ENCODE measurements around the gene ILK. TPM values are rescaled to one million over a fixed set of nuclear protein-coding genes. Genes with fewer than 3 reads are reported as not detected.

ILK gene
- total and polyA plus RNA-seq, 2 of the 13 experiments (the other 11 are each of a cell fraction or from before 2014, with no cell fraction given), result 70.3 to 108 TPM

- POLR2A ChIA-PET, result no interaction called here
- WGBS (ENCODE audit: low lambda C conversion rate), result 24% methylated on average over 9 of the region's 9 CpGs
- ATAC-seq, result no peak
These were observed 43.5 kb downstream of the ILK start for GRCh38 chr11:6646918-6647679.

DNA sequence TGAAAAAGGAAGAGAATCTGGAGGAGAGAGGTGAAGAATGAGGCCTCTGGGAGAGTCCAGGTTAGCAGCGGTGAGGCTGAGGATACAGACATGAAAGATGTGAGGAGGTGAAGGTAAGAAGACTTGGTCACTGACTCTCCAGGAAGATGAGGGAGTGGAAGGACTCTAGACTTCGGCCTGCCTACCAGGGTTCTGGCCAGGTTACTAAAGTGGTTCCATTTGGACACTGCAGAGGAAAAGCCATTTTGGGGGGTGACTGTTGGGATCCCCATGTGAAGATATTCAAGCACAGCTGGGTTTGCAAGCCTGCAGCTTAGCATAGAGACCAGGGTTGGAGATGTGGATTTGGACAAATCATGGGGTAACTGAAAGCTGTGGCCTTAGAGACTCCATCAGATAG lies 44.3 kb downstream of the ILK start:
- no TSS peak for BruUV-seq (replicated peaks)
- FAIRE-seq, result no peak
- TF ChIP-seq, protein P1, sequence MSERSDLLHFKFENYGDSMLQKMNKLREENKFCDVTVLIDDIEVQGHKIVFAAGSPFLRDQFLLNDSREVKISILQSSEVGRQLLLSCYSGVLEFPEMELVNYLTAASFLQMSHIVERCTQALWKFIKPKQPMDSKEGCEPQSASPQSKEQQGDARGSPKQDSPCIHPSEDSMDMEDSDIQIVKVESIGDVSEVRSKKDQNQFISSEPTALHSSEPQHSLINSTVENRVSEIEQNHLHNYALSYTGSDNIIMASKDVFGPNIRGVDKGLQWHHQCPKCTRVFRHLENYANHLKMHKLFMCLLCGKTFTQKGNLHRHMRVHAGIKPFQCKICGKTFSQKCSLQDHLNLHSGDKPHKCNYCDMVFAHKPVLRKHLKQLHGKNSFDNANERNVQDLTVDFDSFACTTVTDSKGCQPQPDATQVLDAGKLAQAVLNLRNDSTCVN (CRISPR knock-in tag; IDR thresholded peaks at IDR 0.05; ENCODE audit: borderline replicate concordance), result no peak
- TF ChIP-seq, protein P2, sequence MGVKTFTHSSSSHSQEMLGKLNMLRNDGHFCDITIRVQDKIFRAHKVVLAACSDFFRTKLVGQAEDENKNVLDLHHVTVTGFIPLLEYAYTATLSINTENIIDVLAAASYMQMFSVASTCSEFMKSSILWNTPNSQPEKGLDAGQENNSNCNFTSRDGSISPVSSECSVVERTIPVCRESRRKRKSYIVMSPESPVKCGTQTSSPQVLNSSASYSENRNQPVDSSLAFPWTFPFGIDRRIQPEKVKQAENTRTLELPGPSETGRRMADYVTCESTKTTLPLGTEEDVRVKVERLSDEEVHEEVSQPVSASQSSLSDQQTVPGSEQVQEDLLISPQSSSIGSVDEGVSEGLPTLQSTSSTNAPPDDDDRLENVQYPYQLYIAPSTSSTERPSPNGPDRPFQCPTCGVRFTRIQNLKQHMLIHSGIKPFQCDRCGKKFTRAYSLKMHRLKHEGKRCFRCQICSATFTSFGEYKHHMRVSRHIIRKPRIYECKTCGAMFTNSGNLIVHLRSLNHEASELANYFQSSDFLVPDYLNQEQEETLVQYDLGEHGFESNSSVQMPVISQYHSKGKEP (CRISPR knock-in tag; IDR thresholded peaks at IDR 0.05), result no peak
- TF ChIP-seq ZNF737 (CRISPR knock-in tag; IDR thresholded peaks at IDR 0.05; ENCODE audit: borderline replicate concordance), result no peak
- TF ChIP-seq ZNF768 (CRISPR knock-in tag; IDR thresholded peaks at IDR 0.05), result no peak
- TF ChIP-seq KLF12 (CRISPR knock-in tag; IDR thresholded peaks at IDR 0.05; ENCODE audit: borderline replicate concordance), result no peak
- TF ChIP-seq AHR (CRISPR knock-in tag; IDR thresholded peaks at IDR 0.05), result no peak
- no peak for TF ChIP-seq SIN3A (IDR thresholded peaks at IDR 0.05; ENCODE audit: borderline replicate concordance, low read depth, low read length)
- TF ChIP-seq, protein P3, sequence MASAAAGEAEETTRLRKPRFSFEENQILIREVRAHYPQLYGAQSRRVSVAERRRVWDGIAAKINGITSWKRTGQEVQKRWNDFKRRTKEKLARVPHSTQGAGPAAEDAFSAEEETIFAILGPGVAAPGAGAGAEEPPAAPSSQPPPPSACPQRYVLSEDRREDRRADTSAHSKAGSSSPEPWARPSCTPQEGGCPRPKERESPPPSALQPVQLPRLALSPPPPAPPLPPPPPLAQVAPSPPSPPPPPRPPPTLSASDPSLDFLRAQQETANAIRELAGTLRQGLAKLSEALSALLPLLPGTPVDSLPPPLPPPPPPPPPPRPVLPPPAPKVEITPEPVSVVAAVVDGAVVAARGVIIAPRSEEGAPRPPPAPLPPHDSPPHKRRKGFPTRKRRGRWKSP (CRISPR knock-in tag; IDR thresholded peaks at IDR 0.05), result no peak
- no peak for TF ChIP-seq ZNF850 (CRISPR knock-in tag; conservative IDR thresholded peaks at IDR 0.05)
- TF ChIP-seq, protein P4, sequence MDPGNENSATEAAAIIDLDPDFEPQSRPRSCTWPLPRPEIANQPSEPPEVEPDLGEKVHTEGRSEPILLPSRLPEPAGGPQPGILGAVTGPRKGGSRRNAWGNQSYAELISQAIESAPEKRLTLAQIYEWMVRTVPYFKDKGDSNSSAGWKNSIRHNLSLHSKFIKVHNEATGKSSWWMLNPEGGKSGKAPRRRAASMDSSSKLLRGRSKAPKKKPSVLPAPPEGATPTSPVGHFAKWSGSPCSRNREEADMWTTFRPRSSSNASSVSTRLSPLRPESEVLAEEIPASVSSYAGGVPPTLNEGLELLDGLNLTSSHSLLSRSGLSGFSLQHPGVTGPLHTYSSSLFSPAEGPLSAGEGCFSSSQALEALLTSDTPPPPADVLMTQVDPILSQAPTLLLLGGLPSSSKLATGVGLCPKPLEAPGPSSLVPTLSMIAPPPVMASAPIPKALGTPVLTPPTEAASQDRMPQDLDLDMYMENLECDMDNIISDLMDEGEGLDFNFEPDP (CRISPR knock-in tag; conservative IDR thresholded peaks at IDR 0.05), result no peak

More at GRCh38 chr11:6646918-6647679, 43.5 kb downstream of the ILK start:
- H3K4me3 ChIP-seq (replicated peaks in 1 of 3; ENCODE audit: insufficient read depth in 1 of 3, low read depth in 2 of 3, low read length in 3 of 3), result no peak overlapping the region
- H3K9me3 ChIP-seq (ENCODE audit: low read length), result no peaks in the 10 kb centered on the region
- no peak overlapping the region for H3K4me2 ChIP-seq (ENCODE audit: low read depth, low read length)
- no peak overlapping the region for H3K27ac ChIP-seq (ENCODE audit: extremely low read length, insufficient read depth, low read length)
- BruUV-seq (replicated peaks), result no TSS peak
- intact Hi-C loops (cut with micrococcal nuclease; ENCODE audit: unreplicated experiment), result loop anchor here (1.0 kb wide), 1 partner anchor 23 kb away; no protein-coding TSS in a partner anchor
- H3K36me3 ChIP-seq (replicated peaks in 1 of 2; ENCODE audit: control insufficient read depth in 1 of 2, insufficient read depth in 2 of 2, low read length in 2 of 2), result no peaks in the 10 kb centered on the region
- in situ Hi-C loops (cut with HindIII; ENCODE audit: extremely low pct_ligation_motif_present, low pct_unique_long_range_greater_than_20kb), result no loop called here
- DNase-seq (ENCODE audit: low spot score) (no peak), FAIRE-seq (no peak)
- TF ChIP-seq ZNF75D (CRISPR knock-in tag; IDR thresholded peaks at IDR 0.05; ENCODE audit: borderline replicate concordance) (no peak), TP53 (CRISPR knock-in tag; conservative IDR thresholded peaks at IDR 0.05) (no peak)
- no peak overlapping the region for H2AFZ ChIP-seq (ENCODE audit: low read length)
- H3K9ac ChIP-seq (ENCODE audit: insufficient read depth, low read depth, low read length), result no peak overlapping the region
- CTCF ChIA-PET (ENCODE audit: low intra/inter-chr PET ratio, low total read pairs), result no interaction called here
- H3K79me2 ChIP-seq (ENCODE audit: insufficient read depth, low read length), result no peaks in the 10 kb centered on the region
- H3K4me1 ChIP-seq (ENCODE audit: insufficient read depth, low read length), result no peaks in the 10 kb centered on the region
- no peaks in the 10 kb centered on the region; the same call in 1 of the 2 replicates for H4K20me1 ChIP-seq (ENCODE audit: insufficient read depth, low read length)
- peaks cover 3 to 99% of the 10 kb centered on the region in 2 experiments; a peak in 4 of 5 replicates for H3K27me3 ChIP-seq (ENCODE audit: control insufficient read depth in 1 of 2, insufficient read depth in 2 of 2, low read length in 2 of 2)

More for the DNA sequence above, 44.3 kb downstream of the ILK start:
- H4K20me1 ChIP-seq (ENCODE audit: insufficient read depth, low read length), result no peaks in the 10 kb centered on the region; the same call in 1 of the 2 replicates
- H3K4me2 ChIP-seq (ENCODE audit: low read depth, low read length), result no peak overlapping the region
- no peak overlapping the region for H3K27ac ChIP-seq (ENCODE audit: extremely low read length, insufficient read depth, low read length)
- POLR2A ChIA-PET, result no interaction called here
- 29% methylated on average over 2 of the region's 2 CpGs for WGBS (ENCODE audit: low lambda C conversion rate)
- peaks cover 3 to 100% of the 10 kb centered on the region in 2 experiments; a peak in 4 of 5 replicates for H3K27me3 ChIP-seq (ENCODE audit: control insufficient read depth in 1 of 2, insufficient read depth in 2 of 2, low read length in 2 of 2)
- H3K79me2 ChIP-seq (ENCODE audit: insufficient read depth, low read length), result no peaks in the 10 kb centered on the region
- DNase-seq (ENCODE audit: low spot score) (no peak), ATAC-seq (no peak)
- H3K36me3 ChIP-seq (replicated peaks in 1 of 2; ENCODE audit: control insufficient read depth in 1 of 2, insufficient read depth in 2 of 2, low read length in 2 of 2), result no peaks in the 10 kb centered on the region
- in situ Hi-C loops (cut with HindIII; ENCODE audit: extremely low pct_ligation_motif_present, low pct_unique_long_range_greater_than_20kb), result no loop called here
- no peak overlapping the region for H3K9ac ChIP-seq (ENCODE audit: insufficient read depth, low read depth, low read length)
- intact Hi-C loops (cut with micrococcal nuclease; ENCODE audit: unreplicated experiment), result loop anchor here (1.0 kb wide), 1 partner anchor 24 kb away; no protein-coding TSS in a partner anchor
- no peaks in the 10 kb centered on the region for H3K4me1 ChIP-seq (ENCODE audit: insufficient read depth, low read length)
- no peaks in the 10 kb centered on the region for H3K9me3 ChIP-seq (ENCODE audit: low read length)
- no peak overlapping the region for H3K4me3 ChIP-seq (replicated peaks in 1 of 3; ENCODE audit: insufficient read depth in 1 of 3, low read depth in 2 of 3, low read length in 3 of 3)
- CTCF ChIA-PET (ENCODE audit: low intra/inter-chr PET ratio, low total read pairs), result no interaction called here
- H2AFZ ChIP-seq (ENCODE audit: low read length), result no peak overlapping the region
